HTERT RPE-1 (cell line): ENCODE measurements around the gene FANK1.
"Not testable (repeated sequence)": the region's sequence is repeated elsewhere in the genome, so short reads cannot be mapped to it uniquely, and the experiment has no call there.

Experiments used
- in situ Hi-C: fragments of 300-500 bp; cut with MboI; formaldehyde crosslinking; loops from 4 replicates; pipeline ENCODE4 v1.14.3; 2020; ENCODE audit warnings: low sequenced_read_pairs

The FANK1 gene

GRCh38 chr10:125896088-125896934 lies at the start of gene FANK1:
FANK1 (plus strand) TSS chr10:125896564; CDS start chr10:125896643, 79 bp downstream.
- in situ Hi-C loops = not testable (repeated sequence)

GRCh38 chr10:125846894-125847293 lies 49.5 kb upstream of the FANK1 start:
- in situ Hi-C loops = no loop called here

DNA sequence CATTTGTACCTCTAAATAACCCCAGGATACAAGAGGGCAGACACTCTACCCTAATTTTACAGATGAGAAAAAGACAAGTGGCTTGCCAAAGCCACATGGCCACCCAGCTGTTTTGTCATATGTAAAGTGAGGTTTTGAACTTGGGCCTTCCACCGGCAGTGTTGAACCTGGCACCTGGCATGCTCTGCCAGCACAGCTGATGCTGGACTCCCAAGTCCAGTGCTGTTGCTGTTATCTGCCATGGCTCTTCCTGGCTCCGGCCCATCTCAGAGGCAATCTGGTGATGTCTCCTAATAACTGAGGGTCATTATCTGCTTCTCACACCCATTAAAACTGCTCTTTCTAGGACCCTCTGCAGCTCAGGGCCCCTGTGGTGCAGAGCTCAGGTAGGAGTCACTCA lies 48.0 kb upstream of the FANK1 start:
- in situ Hi-C loops = no loop called here

DNA sequence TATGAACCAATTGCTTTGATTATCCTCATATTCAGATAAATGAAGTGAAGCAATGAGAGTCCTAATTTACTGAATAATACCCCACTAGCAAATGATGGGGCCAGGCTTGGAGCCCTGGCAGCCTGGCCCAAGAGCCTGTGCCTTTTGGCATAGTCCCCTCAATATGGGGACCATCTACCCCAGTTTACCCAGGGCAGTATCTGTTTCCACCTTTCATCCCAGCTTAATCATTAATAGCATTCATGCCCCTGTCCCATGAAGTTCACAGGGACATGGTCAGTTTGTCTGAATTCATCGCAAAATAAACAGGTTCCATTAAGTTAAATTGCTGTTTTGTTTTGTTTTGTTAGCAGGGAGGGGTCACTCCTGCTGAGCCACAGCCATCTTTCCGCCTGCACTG lies 47.5 kb upstream of the FANK1 start:
- in situ Hi-C loops = no loop called here

- in situ Hi-C loops = no loop called here
These were observed 46.9 kb upstream of the FANK1 start for GRCh38 chr10:125849448-125849847.

DNA sequence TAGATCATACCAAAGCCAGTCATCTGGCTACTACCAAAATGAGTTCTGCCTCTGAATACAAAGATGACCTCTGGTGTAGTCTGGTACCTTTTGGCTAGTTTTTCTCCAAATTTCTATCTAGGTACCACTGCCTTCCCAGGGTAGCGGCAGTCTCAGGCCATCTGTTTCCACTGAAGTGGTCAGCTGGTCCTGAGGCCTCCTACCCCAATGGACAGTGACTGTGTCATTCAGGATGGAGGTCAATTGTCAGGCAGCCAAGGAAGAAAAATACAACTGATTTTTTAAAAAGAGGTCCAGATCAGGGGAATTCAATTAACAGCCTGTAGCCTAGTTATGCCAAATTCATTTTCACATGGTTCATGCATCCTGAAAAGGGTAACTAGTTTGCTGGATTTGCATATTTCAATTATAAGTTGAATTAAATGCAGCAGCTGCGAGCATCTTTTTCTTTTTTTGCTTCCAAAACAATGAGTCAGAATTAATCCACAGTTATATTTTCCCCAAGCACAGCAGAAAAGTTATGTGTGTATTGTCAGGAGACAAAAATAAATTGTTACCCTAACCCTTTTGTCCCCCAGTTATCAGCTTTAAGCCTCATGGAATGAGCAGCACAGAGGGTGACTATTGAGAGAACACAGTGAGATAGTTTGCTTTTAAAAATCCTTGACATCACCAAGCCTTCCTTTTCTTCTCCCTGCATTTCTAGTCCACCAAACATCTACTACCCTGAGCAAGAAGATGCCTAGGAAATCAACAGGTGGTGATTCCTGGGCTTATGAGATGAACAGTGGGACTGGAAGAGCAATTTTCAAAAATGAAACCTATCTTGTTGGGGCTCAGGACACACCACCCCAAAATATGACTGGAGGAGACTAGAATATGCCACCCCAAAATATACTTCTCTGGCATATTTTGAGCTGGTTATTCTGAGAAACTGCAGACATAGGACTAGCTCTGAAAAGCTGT lies 45.3 kb upstream of the FANK1 start:
- in situ Hi-C loops = no loop called here

DNA sequence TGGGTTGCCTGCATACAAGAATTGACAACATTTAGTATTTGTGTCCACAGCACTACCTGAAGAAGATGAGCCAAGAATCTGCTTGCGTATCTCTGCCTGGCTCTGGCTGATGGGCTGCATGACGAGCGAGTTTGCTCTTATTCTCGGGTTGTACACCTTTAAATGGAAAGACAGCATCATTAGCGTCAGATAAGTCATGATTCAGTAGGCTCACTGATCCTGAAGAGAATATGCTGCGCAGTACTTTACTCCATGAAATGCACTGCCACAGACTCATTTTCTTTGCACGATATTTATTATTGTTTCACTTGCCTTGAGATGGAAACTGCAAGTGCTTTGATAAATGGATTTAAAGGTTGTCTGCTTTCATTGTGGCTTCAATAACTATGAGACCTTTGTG lies 43.9 kb upstream of the FANK1 start:
- in situ Hi-C loops = no loop called here

GRCh38 chr10:125857185-125857760 lies 39.1 kb upstream of the FANK1 start:
- in situ Hi-C loops = no loop called here

DNA sequence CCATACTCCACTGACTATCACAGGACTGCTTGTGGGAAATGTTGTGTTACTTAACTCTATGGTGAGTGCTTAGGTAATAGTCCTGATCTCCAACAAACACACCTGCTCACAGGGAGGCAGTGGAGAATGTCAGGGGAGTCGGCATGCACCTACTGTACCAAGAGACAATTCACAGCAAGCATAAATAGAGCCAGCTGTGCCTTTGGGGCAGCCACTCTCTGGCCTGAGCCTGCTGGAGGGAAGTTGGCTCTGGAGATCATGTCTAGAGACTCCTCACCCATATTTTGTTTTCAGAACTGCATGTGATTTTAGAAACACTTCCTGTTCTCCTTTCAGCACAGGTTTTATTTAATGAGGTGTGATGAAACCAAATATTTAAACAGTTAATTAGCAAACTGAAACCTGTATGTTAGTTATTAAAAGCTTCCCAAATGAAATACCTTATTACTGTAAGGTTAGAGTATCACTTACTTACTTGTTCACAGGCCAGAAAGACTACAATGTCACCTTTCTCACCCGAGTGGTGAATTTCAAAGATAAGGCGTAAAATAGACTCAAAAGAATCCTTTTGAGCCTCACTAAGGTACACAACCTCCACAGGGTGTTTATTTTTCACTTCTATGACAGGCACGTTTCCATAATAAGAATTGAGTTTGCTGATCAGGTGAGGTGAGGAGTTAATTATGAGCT lies 37.1 kb upstream of the FANK1 start:
- in situ Hi-C loops = no loop called here

- in situ Hi-C loops = no loop called here
These were observed 31.2 kb upstream of the FANK1 start for GRCh38 chr10:125865120-125865519.

GRCh38 chr10:125866421-125867029 lies 29.8 kb upstream of the FANK1 start:
- in situ Hi-C loops = no loop called here

- in situ Hi-C loops = no loop called here
These were observed 27.9 kb upstream of the FANK1 start for GRCh38 chr10:125868372-125868975.

- in situ Hi-C loops = no loop called here
These were observed 25.0 kb upstream of the FANK1 start for GRCh38 chr10:125871338-125871737.

DNA sequence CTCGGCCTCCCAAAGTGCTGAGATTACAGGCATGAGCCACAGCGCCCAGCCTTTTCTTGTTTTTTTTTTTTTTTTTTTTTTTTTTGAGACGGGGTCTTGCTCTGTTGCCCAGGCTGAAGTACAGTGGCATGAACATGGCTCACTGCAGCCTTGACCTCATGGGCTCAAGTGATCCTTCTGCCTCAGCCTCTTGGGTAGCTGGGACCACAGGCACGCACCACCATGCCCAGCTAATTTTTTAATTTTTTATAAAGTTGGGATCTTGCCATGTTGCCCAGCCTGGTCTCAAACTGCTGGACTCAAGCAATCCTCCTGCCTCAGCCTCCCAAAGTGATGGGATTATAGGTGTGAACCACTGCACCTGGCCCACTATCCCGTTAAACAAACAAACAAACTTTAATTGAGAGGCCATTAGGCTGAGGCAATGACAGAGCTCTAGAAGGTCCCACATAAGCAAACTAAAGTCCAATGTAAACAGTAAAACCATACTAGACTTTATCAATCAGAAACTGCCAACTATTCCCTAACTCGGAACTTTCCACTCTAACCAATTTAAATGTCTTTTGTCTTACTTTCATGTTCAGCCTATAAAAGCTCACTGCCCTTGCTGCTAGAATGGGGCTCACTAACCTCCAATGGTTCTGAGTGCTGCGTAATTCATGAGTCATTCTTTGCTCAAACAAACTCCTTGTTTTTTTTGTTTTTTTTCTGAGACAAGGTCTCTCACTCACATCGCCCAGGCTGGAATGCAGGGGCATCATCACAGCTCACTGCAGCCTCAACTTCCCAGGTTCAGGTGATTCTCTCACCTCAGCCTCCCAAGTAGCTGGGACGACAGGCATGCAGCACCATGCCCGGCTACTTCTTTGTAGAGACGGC lies 17.2 kb upstream of the FANK1 start:
- in situ Hi-C loops = no loop called here

DNA sequence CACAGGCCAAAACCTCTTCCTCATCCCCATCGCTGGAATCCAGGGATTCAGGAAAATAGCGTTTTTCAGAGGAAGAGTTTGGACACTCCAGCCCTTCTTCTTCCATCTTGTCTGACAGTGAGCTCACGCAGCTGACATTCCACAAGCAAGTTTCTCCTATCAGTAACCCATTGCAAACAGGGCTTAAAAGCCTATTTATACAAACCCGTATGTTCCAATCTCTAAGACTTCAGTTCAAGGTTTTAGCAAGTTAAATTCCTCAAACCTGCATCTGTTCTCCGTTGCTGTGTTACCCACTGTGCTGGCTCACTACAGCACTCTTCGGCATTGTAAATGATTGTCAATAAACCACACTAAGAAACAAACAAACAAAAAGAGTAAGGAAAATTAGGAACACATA lies 15.6 kb upstream of the FANK1 start:
- in situ Hi-C loops = no loop called here

- in situ Hi-C loops = no loop called here
These were observed 15.2 kb upstream of the FANK1 start, which contains the start of gene DHX32 for GRCh38 chr10:125881192-125881591. DHX32 (minus strand) TSS chr10:125881292; CDS start chr10:125880824, 468 bp downstream.

GRCh38 chr10:125882596-125882995 lies 13.8 kb upstream of the FANK1 start:
- in situ Hi-C loops = no loop called here

- in situ Hi-C loops = no loop called here
These were observed 13.2 kb upstream of the FANK1 start for GRCh38 chr10:125883211-125883610.
